HepG2 (cell line): ENCODE results near the gene PSD4. TPM values are rescaled to one million over a fixed set of nuclear protein-coding genes. Genes with fewer than 3 reads are reported as not detected.

ENCODE experiments used
- E2F1 ChIP-seq: sonication (generic); formaldehyde crosslinking; IDR thresholded peaks from 2 replicates; pipeline ENCODE4 v1.5.0; 2020; ENCODE audit warnings: missing genetic modification reagents
- E2F5 ChIP-seq: sonication (generic); formaldehyde crosslinking; conservative IDR thresholded peaks from 2 replicates; pipeline ENCODE4 v1.4.0; 2020; ENCODE audit warnings: missing genetic modification reagents
- FOXO1 ChIP-seq: sonication (generic); formaldehyde crosslinking; IDR thresholded peaks from 2 replicates; pipeline ENCODE4 v1.4.0; 2020; ENCODE audit warnings: missing genetic modification reagents
- GATA4 ChIP-seq: sonication (generic); IDR thresholded peaks from 2 replicates; pipeline ENCODE4 v1.6.1; 2016; ENCODE audit warnings: antibody characterized with exemption, low read depth, borderline replicate concordance
- HMGA1 ChIP-seq: sonication (generic); formaldehyde crosslinking; conservative IDR thresholded peaks from 2 replicates; pipeline ENCODE4 v1.4.0; 2020; ENCODE audit warnings: missing genetic modification reagents
- ISX ChIP-seq: sonication (generic); formaldehyde crosslinking; conservative IDR thresholded peaks from 2 replicates; pipeline ENCODE4 v1.5.0; 2020; ENCODE audit warnings: missing genetic modification reagents
- MED13 ChIP-seq: sonication (generic); formaldehyde crosslinking; IDR thresholded peaks from 2 replicates; pipeline ENCODE4 v1.5.0; 2020; ENCODE audit warnings: missing genetic modification reagents
- NBN ChIP-seq: fragments of 450-650 bp; conservative IDR thresholded peaks from 2 replicates; pipeline ENCODE4 v1.6.1; 2017
- SALL1 ChIP-seq: sonication (generic); formaldehyde crosslinking; IDR thresholded peaks from 2 replicates; pipeline ENCODE4 v1.8.0; 2022; ENCODE audit warnings: mild to moderate bottlenecking, missing genetic modification reagents
- SNAI1 ChIP-seq: sonication (generic); formaldehyde crosslinking; IDR thresholded peaks from 2 replicates; pipeline ENCODE4 v1.5.0; 2020; ENCODE audit warnings: mild to moderate bottlenecking, missing genetic modification reagents, borderline replicate concordance
- SP4 ChIP-seq: sonication (generic); formaldehyde crosslinking; IDR thresholded peaks from 2 replicates; pipeline ENCODE4 v1.8.1; 2023; ENCODE audit warnings: mild to moderate bottlenecking, missing genetic modification reagents
- STAT5B ChIP-seq: sonication (generic); formaldehyde crosslinking; IDR thresholded peaks from 2 replicates; pipeline ENCODE4 v1.4.0; 2020; ENCODE audit warnings: missing genetic modification reagents
- ZBTB49 ChIP-seq: sonication (generic); formaldehyde crosslinking; IDR thresholded peaks from 2 replicates; pipeline ENCODE4 v1.4.0; 2020; ENCODE audit warnings: missing genetic modification reagents, borderline replicate concordance
- ZHX1 ChIP-seq: sonication (generic); formaldehyde crosslinking; IDR thresholded peaks from 2 replicates; pipeline ENCODE4 v1.8.1; 2022; ENCODE audit warnings: low read depth, mild to moderate bottlenecking, missing genetic modification reagents
- ZKSCAN1 ChIP-seq: fragments of 150-350 bp; IDR thresholded peaks from 2 replicates; pipeline ENCODE4 v1.6.1; 2014; ENCODE audit warnings: low read length
- ZNF337 ChIP-seq: sonication (generic); formaldehyde crosslinking; IDR thresholded peaks from 2 replicates; pipeline ENCODE4 v1.5.1; 2020; ENCODE audit warnings: missing genetic modification reagents, low read depth, mild to moderate bottlenecking, borderline replicate concordance
- ZNF484 ChIP-seq: sonication (generic); formaldehyde crosslinking; IDR thresholded peaks from 2 replicates; pipeline ENCODE4 v1.5.1; 2020; ENCODE audit warnings: mild to moderate bottlenecking, low read depth, missing genetic modification reagents, borderline replicate concordance
- ZNF616 ChIP-seq: sonication (generic); formaldehyde crosslinking; IDR thresholded peaks from 2 replicates; pipeline ENCODE4 v1.5.0; 2020; ENCODE audit warnings: low read depth, mild to moderate bottlenecking, missing genetic modification reagents
- polyA plus RNA-seq, 8 experiments: library from polyadenylated mRNA; depleted of rRNA in 3 of 8; stranded (reverse) in 7 of 8; unstranded in 1 of 8; fragments of >200 nt; fragmentation: Illumina TruSeq in 4 of 8; extraction: Trizol in 4 of 8; gene quantifications; 2 replicates each; pipeline versions ENCODE4 v1.2.1 to v1.2.3, GENCODE V29; 2011 to 2016; ENCODE audit warnings: low read depth in 4 of 8, missing spikeins in 1 of 8, mixed read lengths in 1 of 8; ENCODE audit not compliant: insufficient read depth in 1 of 8
- total RNA-seq, 5 experiments: library from RNA; depleted of rRNA; stranded (reverse); fragments of >200 nt; fragmentation: Illumina TruSeq; extraction: Trizol; gene quantifications; 2 replicates each; pipeline ENCODE4 v1.2.3, GENCODE V29; 2016; ENCODE audit warnings: low read depth in 1 of 5
- TF ChIP-seq, protein P1 (sequence below): sonication (generic); formaldehyde crosslinking; IDR thresholded peaks from 2 replicates; pipeline ENCODE4 v1.8.0; 2022; ENCODE audit warnings: mild to moderate bottlenecking, missing genetic modification reagents; ENCODE audit not compliant: insufficient replicate concordance
- TF ChIP-seq, protein P2 (sequence below): sonication (generic); formaldehyde crosslinking; IDR thresholded peaks from 2 replicates; pipeline ENCODE4 v1.8.1; 2022; ENCODE audit warnings: mild to moderate bottlenecking, missing genetic modification reagents

The PSD4 gene
- total and polyA plus RNA-seq, 2 of the 13 experiments (the other 11 are each of a cell fraction or from before 2014, with no cell fraction given): 5.8 to 9.4 TPM

DNA sequence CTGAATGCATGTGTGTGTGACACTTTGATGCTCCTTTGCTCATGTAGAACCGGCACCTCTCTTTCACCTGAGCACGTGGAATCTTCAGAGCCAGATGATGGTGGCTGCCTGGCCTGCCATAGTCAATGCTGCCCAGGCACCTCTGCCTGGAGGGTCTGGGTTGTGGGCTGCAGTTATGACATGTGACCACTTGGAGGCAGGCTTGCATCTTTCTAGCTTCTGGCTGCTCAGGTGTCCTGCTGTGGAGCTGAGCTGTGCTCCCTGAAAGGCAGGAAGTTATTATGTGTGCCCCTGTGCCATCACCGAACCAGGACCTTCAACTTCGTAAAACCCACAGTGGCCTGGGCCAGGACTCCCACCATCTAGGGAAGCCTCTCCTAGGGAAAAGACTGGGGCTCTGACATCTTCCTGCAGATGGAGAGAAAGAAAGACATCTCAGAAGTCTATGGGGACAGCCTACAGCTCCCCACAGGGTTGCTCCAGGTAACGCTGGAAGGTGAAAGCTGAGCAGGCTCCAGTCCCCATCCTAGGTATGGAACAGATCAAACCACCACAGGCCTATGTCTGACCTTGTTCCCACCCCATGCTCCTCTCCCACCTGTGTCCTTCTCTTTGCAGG, 30.2 kb downstream of the PSD4 start (continued):
- no peak for TF ChIP-seq ZBTB49 (CRISPR knock-in tag)
- TF ChIP-seq ZKSCAN1: no peak
- no peak for TF ChIP-seq ZHX1 (CRISPR knock-in tag)
- no peak; the same call in 1 of the 2 replicates for TF ChIP-seq SP4 (CRISPR knock-in tag)
- TF ChIP-seq, protein P1, sequence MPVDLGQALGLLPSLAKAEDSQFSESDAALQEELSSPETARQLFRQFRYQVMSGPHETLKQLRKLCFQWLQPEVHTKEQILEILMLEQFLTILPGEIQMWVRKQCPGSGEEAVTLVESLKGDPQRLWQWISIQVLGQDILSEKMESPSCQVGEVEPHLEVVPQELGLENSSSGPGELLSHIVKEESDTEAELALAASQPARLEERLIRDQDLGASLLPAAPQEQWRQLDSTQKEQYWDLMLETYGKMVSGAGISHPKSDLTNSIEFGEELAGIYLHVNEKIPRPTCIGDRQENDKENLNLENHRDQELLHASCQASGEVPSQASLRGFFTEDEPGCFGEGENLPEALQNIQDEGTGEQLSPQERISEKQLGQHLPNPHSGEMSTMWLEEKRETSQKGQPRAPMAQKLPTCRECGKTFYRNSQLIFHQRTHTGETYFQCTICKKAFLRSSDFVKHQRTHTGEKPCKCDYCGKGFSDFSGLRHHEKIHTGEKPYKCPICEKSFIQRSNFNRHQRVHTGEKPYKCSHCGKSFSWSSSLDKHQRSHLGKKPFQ (CRISPR knock-in tag): no peak
- no peak; the same call in 1 of the 2 replicates for TF ChIP-seq ZNF616 (CRISPR knock-in tag)
- TF ChIP-seq MED13: no peak
- peak; percentile 67; the same call in 1 of the 2 replicates for TF ChIP-seq FOXO1 (CRISPR knock-in tag)
- no peak for TF ChIP-seq E2F1
- peak; percentile 72 for TF ChIP-seq SALL1
- no peak for TF ChIP-seq HMGA1 (CRISPR knock-in tag)
- TF ChIP-seq E2F5 (CRISPR knock-in tag): no peak
- TF ChIP-seq SNAI1 (CRISPR knock-in tag): no peak
- no peak for TF ChIP-seq GATA4
- TF ChIP-seq ISX (CRISPR knock-in tag): no peak
- TF ChIP-seq STAT5B: no peak; the same call in 1 of the 2 replicates
- TF ChIP-seq, protein P2, sequence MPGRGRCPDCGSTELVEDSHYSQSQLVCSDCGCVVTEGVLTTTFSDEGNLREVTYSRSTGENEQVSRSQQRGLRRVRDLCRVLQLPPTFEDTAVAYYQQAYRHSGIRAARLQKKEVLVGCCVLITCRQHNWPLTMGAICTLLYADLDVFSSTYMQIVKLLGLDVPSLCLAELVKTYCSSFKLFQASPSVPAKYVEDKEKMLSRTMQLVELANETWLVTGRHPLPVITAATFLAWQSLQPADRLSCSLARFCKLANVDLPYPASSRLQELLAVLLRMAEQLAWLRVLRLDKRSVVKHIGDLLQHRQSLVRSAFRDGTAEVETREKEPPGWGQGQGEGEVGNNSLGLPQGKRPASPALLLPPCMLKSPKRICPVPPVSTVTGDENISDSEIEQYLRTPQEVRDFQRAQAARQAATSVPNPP (CRISPR knock-in tag): no peak
- no peak for TF ChIP-seq ZNF337
- no peak for TF ChIP-seq NBN
- no peak for TF ChIP-seq ZNF484 (CRISPR knock-in tag)
